ENCODE results near the gene LRRIQ4.

DNA sequence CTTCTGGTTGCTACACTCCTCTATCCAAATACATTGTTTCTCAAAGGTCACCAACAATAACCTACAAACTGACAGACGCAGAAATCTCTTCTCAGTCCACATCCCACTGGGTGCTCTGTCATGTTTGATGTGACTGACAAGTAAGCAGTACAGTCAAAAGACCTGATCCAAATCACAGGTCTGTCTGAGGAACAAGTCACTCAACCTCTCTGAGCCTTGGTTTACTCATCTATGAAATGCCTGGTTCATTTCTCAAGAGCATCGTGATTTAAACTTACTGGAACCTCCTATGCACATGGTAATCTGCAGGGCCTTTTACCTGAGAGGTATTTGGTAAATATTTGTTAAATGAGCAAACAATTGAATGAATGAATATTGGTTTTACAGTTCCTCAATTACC is 51.6 kb downstream of the LRRIQ4 start:
- TF ChIP-seq, protein P1, sequence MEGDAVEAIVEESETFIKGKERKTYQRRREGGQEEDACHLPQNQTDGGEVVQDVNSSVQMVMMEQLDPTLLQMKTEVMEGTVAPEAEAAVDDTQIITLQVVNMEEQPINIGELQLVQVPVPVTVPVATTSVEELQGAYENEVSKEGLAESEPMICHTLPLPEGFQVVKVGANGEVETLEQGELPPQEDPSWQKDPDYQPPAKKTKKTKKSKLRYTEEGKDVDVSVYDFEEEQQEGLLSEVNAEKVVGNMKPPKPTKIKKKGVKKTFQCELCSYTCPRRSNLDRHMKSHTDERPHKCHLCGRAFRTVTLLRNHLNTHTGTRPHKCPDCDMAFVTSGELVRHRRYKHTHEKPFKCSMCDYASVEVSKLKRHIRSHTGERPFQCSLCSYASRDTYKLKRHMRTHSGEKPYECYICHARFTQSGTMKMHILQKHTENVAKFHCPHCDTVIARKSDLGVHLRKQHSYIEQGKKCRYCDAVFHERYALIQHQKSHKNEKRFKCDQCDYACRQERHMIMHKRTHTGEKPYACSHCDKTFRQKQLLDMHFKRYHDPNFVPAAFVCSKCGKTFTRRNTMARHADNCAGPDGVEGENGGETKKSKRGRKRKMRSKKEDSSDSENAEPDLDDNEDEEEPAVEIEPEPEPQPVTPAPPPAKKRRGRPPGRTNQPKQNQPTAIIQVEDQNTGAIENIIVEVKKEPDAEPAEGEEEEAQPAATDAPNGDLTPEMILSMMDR (conservative IDR thresholded peaks at IDR 0.05 in 1 of 2, IDR thresholded peaks at IDR 0.05 in 1 of 2; ENCODE audit: low read depth in 1 of 2, low read length in 2 of 2) = no peak
- TF ChIP-seq EZH2 (IDR thresholded peaks at IDR 0.05; ENCODE audit: low read length, missing control alignments) = no peak

Measured in fibroblast of lung (primary cell).